Astrocyte of the spinal cord (primary cell): ENCODE measurements around the gene TDRD10.

Experiments used
- DNase-seq: peaks from one replicate; pipeline ENCODE4 v3.0.0; 2011; ENCODE audit warnings: low read depth, low spot score
- H3K4me3 ChIP-seq: 2 replicates; pipeline ENCODE4 v1.5.1; 2011; ENCODE audit warnings: low read depth, mild to moderate bottlenecking, low read length, moderate library complexity
- in situ Hi-C: cut with HindIII; loops from 2 replicates; pipeline ENCODE4 v1.10.0; 2017; ENCODE audit warnings: low sequenced_read_pairs
- TF ChIP-seq, protein P1 (sequence below): IDR thresholded peaks from 2 replicates; pipeline ENCODE4 v1.5.1; 2012; ENCODE audit warnings: low read depth, mild to moderate bottlenecking, low read length, inconsistent platforms

TDRD10 gene

GRCh38 chr1:154468535-154469250 is 33.3 kb upstream of the TDRD10 start:
- DNase-seq, result no peak
- no peak overlapping the region for H3K4me3 ChIP-seq
- in situ Hi-C loops, result no loop called here
- TF ChIP-seq, protein P1, sequence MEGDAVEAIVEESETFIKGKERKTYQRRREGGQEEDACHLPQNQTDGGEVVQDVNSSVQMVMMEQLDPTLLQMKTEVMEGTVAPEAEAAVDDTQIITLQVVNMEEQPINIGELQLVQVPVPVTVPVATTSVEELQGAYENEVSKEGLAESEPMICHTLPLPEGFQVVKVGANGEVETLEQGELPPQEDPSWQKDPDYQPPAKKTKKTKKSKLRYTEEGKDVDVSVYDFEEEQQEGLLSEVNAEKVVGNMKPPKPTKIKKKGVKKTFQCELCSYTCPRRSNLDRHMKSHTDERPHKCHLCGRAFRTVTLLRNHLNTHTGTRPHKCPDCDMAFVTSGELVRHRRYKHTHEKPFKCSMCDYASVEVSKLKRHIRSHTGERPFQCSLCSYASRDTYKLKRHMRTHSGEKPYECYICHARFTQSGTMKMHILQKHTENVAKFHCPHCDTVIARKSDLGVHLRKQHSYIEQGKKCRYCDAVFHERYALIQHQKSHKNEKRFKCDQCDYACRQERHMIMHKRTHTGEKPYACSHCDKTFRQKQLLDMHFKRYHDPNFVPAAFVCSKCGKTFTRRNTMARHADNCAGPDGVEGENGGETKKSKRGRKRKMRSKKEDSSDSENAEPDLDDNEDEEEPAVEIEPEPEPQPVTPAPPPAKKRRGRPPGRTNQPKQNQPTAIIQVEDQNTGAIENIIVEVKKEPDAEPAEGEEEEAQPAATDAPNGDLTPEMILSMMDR, result no peak

DNA sequence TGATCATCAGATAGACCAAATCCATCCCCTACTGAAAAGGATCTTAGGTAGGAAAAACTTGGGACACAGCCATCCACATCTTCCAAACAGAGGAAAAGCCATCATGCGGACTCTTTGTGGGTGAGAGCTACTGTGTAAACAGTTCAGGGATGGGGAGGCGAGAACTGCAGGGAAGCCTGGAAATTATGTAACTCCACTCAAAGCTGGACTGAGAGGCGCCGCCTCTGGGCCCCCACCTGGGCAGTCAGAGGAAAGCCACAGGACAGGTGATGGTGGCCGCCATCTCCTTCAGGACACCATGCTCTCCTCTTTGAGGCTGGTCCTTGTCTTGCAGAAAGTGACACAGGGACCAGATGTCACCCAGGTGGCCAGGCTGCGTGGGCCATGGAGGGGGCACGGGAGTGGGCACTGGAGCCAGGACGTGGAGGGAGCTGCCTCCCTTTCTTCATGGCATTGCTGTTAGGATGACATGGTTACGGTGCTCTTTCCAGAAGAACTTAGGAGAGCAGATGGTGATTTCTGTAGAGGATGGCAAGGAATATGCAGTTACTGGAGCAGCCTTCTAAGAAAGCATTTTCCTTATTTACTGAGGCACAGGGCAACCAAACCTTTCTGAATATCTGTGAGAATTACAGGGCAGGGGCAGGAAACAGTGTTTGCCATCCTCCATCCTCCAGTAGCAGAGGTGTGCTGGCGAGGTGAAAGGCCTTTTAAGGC is 32.0 kb upstream of the TDRD10 start:
- no peak overlapping the region for H3K4me3 ChIP-seq
- TF ChIP-seq, protein P1, result no peak
- DNase-seq, result no peak
- in situ Hi-C loops, result no loop called here

DNA sequence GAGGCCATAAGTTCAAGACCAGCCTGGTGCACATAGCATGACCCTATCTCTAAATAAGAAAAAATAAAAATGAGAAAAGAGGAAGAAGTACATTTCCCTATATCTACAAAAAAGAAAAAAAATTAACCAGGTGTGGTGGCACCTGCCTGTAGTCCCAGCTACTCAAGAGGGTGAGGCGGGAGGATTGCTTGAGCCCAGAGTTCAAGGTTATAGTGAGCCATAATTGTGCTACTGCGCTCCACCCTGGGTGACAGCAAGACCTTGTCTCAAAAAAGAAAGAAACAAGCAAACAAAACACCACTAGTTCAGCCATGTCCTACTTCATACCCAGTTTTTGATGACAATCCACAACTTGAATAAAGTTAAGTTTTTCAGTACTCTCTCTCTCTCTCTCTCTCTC is 30.7 kb upstream of the TDRD10 start:
- no peak for DNase-seq
- in situ Hi-C loops, result no loop called here
- H3K4me3 ChIP-seq, result no peak overlapping the region
- TF ChIP-seq, protein P1, result no peak

DNA sequence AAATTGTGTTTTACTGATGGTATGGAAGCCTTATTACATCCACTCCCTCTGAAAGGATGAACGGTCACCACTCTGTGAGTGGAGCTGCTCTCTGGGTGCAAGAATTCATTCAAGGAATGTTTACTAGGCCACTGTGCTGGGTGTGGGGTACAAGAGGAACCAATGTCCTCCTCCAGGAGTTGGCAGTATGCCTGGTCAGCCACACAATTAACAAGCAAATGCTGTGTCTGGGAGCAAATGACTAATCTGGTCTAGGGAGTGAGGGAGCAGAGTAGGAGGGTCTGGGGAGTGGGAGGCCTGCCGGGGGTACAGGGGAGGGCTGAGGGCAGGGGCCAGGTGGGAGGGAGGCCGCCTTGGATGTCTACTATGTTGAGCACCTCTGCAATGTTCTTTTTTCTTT is 27.2 kb upstream of the TDRD10 start:
- in situ Hi-C loops, result no loop called here
- DNase-seq, result peak; percentile 84
- TF ChIP-seq, protein P1, result no peak
- no peak overlapping the region for H3K4me3 ChIP-seq

DNA sequence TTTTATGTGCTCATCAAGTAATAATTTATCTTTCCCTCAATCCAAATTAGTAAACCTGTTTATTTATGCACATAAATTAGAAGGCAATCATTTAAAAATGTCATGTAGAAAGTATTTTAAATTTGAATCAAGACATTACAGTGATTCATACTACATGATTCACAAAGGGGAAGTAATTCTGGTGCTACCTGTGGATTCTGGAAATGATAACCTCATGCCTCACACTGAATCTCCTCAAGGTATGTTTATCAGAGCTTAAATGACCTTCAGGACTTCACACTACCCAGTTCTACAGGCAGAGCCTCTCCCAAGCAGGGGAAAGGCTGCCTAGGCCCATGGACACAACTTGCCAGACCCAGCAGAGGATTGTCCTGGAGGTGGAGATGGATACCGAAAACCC is 25.2 kb upstream of the TDRD10 start:
- no peak overlapping the region for H3K4me3 ChIP-seq
- TF ChIP-seq, protein P1, result no peak
- in situ Hi-C loops, result no loop called here
- DNase-seq, result no peak

GRCh38 chr1:154478013-154478412 is 24.0 kb upstream of the TDRD10 start:
- no peak overlapping the region for H3K4me3 ChIP-seq
- in situ Hi-C loops, result no loop called here
- no peak for DNase-seq
- TF ChIP-seq, protein P1, result no peak
